GM23338 (cell line): Measurements from ENCODE around the gene NTN4. TPM values are rescaled to one million over a fixed set of nuclear protein-coding genes. Genes with fewer than 3 reads are reported as not detected.

ENCODE experiments used
- ATAC-seq: fragments of 200-7000 bp; cut with Tn5 transposase; 3 replicates; pipeline ENCODE4 v1.9.1; 2020
- DNase-seq: peaks from one replicate; pipeline ENCODE4 v3.0.0-alpha.2; 2015; ENCODE audit warnings: low spot score
- H2AFZ ChIP-seq: fragments of 200-600 bp; sonication (generic); 2 replicates; pipeline ENCODE4 v1.8.0; 2016; ENCODE audit warnings: antibody characterized with exemption, mild to moderate bottlenecking, moderate library complexity
- H3F3A ChIP-seq: fragments of 200-600 bp; sonication (generic); replicated peaks from 2 replicates; pipeline ENCODE4 v1.8.0; 2017; ENCODE audit warnings: antibody characterized with exemption, mixed run types, low read depth
- H3K27ac ChIP-seq: fragments of 200-600 bp; sonication (generic); 2 replicates; pipeline ENCODE4 v1.6.1; 2016; ENCODE audit warnings: low read depth
- H3K27me3 ChIP-seq: fragments of 200-600 bp; sonication (generic); 2 replicates; pipeline ENCODE4 v1.8.0; 2016; ENCODE audit warnings: mild to moderate bottlenecking, mixed run types, moderate library complexity; ENCODE audit not compliant: insufficient read depth
- H3K36me3 ChIP-seq: fragments of 200-600 bp; sonication (generic); 2 replicates; pipeline ENCODE4 v1.8.0; 2016; ENCODE audit warnings: mild to moderate bottlenecking; ENCODE audit not compliant: insufficient read depth
- H3K4me1 ChIP-seq: fragments of 200-600 bp; sonication (generic); 2 replicates; pipeline ENCODE4 v1.8.0; 2016; ENCODE audit warnings: mild to moderate bottlenecking, moderate library complexity; ENCODE audit not compliant: insufficient read depth
- H3K4me2 ChIP-seq: fragments of 200-600 bp; sonication (generic); 2 replicates; pipeline ENCODE4 v1.7.1; 2017; ENCODE audit warnings: mixed run types
- H3K4me3 ChIP-seq: fragments of 200-600 bp; sonication (generic); 2 replicates; pipeline ENCODE4 v1.6.1; 2016; ENCODE audit warnings: mixed run types
- H3K79me2 ChIP-seq: fragments of 200-600 bp; sonication (generic); replicated peaks from 2 replicates; pipeline ENCODE4 v1.8.0; 2017; ENCODE audit warnings: mild to moderate bottlenecking; ENCODE audit not compliant: insufficient read depth
- H3K9me2 ChIP-seq: fragments of 200-600 bp; sonication (generic); 2 replicates; pipeline ENCODE4 v1.8.0; 2017; ENCODE audit not compliant: insufficient read depth
- H4K20me1 ChIP-seq: fragments of 200-600 bp; sonication (generic); replicated peaks from 2 replicates; pipeline ENCODE4 v1.8.0; 2017; ENCODE audit warnings: mild to moderate bottlenecking; ENCODE audit not compliant: insufficient read depth
- H3K27ac Mint-ChIP-seq: 2 replicates; pipeline ENCODE4 v1.8.0; 2020; ENCODE audit warnings: inconsistent platforms, mild to moderate bottlenecking, moderate library complexity, mixed read lengths
- H3K27me3 Mint-ChIP-seq: 3 replicates; pipeline ENCODE4 v1.8.0; 2022; ENCODE audit warnings: low read depth, mild to moderate bottlenecking, moderate library complexity, mixed read lengths, inconsistent platforms; ENCODE audit not compliant: insufficient read depth, poor library complexity
- H3K36me3 Mint-ChIP-seq: 3 replicates; pipeline ENCODE4 v1.8.0; 2021; ENCODE audit warnings: low read depth, mild to moderate bottlenecking, inconsistent platforms, moderate library complexity, mixed read lengths
- H3K4me1 Mint-ChIP-seq: 3 replicates; pipeline ENCODE4 v1.8.0; 2020; ENCODE audit warnings: mild to moderate bottlenecking, inconsistent platforms, mixed read lengths
- H3K4me3 Mint-ChIP-seq: 3 replicates; pipeline ENCODE4 v1.8.0; 2021; ENCODE audit warnings: moderate library complexity, mild to moderate bottlenecking, inconsistent platforms, mixed read lengths
- H3K9me3 Mint-ChIP-seq: 3 replicates; pipeline ENCODE4 v1.8.0; 2020; ENCODE audit warnings: moderate library complexity, mild to moderate bottlenecking, inconsistent platforms, mixed read lengths
- CREB1 ChIP-seq: fragments of 250-450 bp; sonication (Bioruptor Pico); IDR thresholded peaks from 2 replicates; pipeline ENCODE4 v1.5.0; 2020; ENCODE audit warnings: low read depth, mild to moderate bottlenecking, moderate library complexity
- CTCF ChIP-seq, 2 experiments: fragments of 200-600 bp in 1 of 2; sonication (generic) in 1 of 2; conservative IDR thresholded peaks; 2 replicates each; pipeline versions ENCODE4 v1.5.1 to v1.6.1; 2016 to 2017; ENCODE audit warnings: antibody characterized with exemption in 2 of 2, low read depth in 2 of 2, mild to moderate bottlenecking in 2 of 2, moderate library complexity in 1 of 2
- EZH2 ChIP-seq: fragments of 200-600 bp; sonication (generic); IDR thresholded peaks from one replicate; pipeline ENCODE4 v1.8.0; 2017; ENCODE audit warnings: antibody characterized with exemption, mild to moderate bottlenecking, low read depth; ENCODE audit not compliant: unreplicated experiment
- EZH2phosphoT487 ChIP-seq: fragments of 200-600 bp; sonication (generic); IDR thresholded peaks from one replicate; pipeline ENCODE4 v1.8.1; 2018; ENCODE audit warnings: antibody characterized with exemption; ENCODE audit not compliant: unreplicated experiment
- JUNB ChIP-seq: IDR thresholded peaks from one replicate; pipeline ENCODE4 v1.6.1; 2016; ENCODE audit warnings: antibody characterized with exemption; ENCODE audit not compliant: unreplicated experiment
- NANOG ChIP-seq: IDR thresholded peaks from 2 replicates; pipeline ENCODE4 v1.6.1; 2016; ENCODE audit warnings: antibody characterized with exemption, borderline replicate concordance
- REST ChIP-seq: IDR thresholded peaks from one replicate; pipeline ENCODE4 v1.6.1; 2018; ENCODE audit warnings: antibody characterized with exemption; ENCODE audit not compliant: unreplicated experiment
- ZNF114 ChIP-seq: fragments of 250-450 bp; sonication (Bioruptor Pico); IDR thresholded peaks from 2 replicates; pipeline ENCODE4 v1.5.0; 2020; ENCODE audit warnings: mild to moderate bottlenecking, moderate library complexity
- ZNF331 ChIP-seq: fragments of 250-450 bp; sonication (Bioruptor Pico); IDR thresholded peaks from 2 replicates; pipeline ENCODE4 v1.5.0; 2020; ENCODE audit warnings: low read depth, mild to moderate bottlenecking, moderate library complexity
- ZNF462 ChIP-seq: fragments of 250-450 bp; sonication (Bioruptor Pico); IDR thresholded peaks from 2 replicates; pipeline ENCODE4 v1.5.0; 2020; ENCODE audit warnings: mild to moderate bottlenecking, moderate library complexity
- polyA plus RNA-seq: library from polyadenylated mRNA; unstranded; fragments of >200 nt; fragmentation: Nextera tagmentation; extraction: Ambion mirVana; gene quantifications from 2 replicates; pipeline ENCODE4 v1.2.1, GENCODE V29; 2016
- total RNA-seq: library from RNA; depleted of rRNA; stranded (reverse); fragments of >200 nt; shearing (Covaris generic); gene quantifications from 2 replicates; pipeline ENCODE4 v1.2.3, GENCODE V29; 2014

Gene NTN4
- total and polyA plus RNA-seq, 2 experiments from 2014 or later = 1.5 to 3.8 TPM

- Histone ChIP-seq H3K36me3 (no peaks in the 10 kb centered on the region), H3K27ac (no peak overlapping the region), H3F3A (no peaks in the 10 kb centered on the region), H3K4me1 (peaks cover 7% of the 10 kb centered on the region; the same call in 1 of the 2 replicates), H4K20me1 (no peaks in the 10 kb centered on the region), H3K4me3 (no peak overlapping the region), H3K79me2 (no peaks in the 10 kb centered on the region), H3K4me2 (no peak overlapping the region), H2AFZ (no peak overlapping the region), H3K27me3 (no peaks in the 10 kb centered on the region), H3K9me2 (no peaks in the 10 kb centered on the region)
- TF ChIP-seq ZNF331 (CRISPR knock-in tag) = no peak
- no peak for TF ChIP-seq EZH2
- no peak for TF ChIP-seq JUNB
- TF ChIP-seq NANOG = no peak
- no peaks in the 10 kb centered on the region for H3K9me3 Mint-ChIP-seq
- H3K4me1 Mint-ChIP-seq = peaks cover 11% of the 10 kb centered on the region
- peaks cover 1% of the 10 kb centered on the region for H3K27me3 Mint-ChIP-seq
- H3K27ac Mint-ChIP-seq = no peak overlapping the region
- no peak overlapping the region for H3K4me3 Mint-ChIP-seq
- ATAC-seq (no peak), DNase-seq (no peak)
- no peaks in the 10 kb centered on the region for H3K36me3 Mint-ChIP-seq
Measured at GRCh38 chr12:95836630-95837239, 46.2 kb upstream of the NTN4 start.

GRCh38 chr12:95836185-95836609 lies 45.6 kb upstream of the NTN4 start:
- Histone ChIP-seq H3K79me2 (no peaks in the 10 kb centered on the region), H4K20me1 (no peaks in the 10 kb centered on the region), H3K4me1 (peaks cover 7% of the 10 kb centered on the region; the same call in 1 of the 2 replicates), H3K9me2 (no peaks in the 10 kb centered on the region), H3F3A (no peaks in the 10 kb centered on the region), H3K4me2 (no peak overlapping the region), H3K4me3 (no peak overlapping the region), H3K27me3 (no peaks in the 10 kb centered on the region), H3K27ac (no peak overlapping the region), H2AFZ (no peak overlapping the region), H3K36me3 (no peaks in the 10 kb centered on the region)
- DNase-seq (no peak), ATAC-seq (no peak)
- Mint-ChIP-seq H3K4me1 (peaks cover 11% of the 10 kb centered on the region), H3K4me3 (no peak overlapping the region), H3K9me3 (no peaks in the 10 kb centered on the region), H3K27ac (no peak overlapping the region), H3K36me3 (no peaks in the 10 kb centered on the region), H3K27me3 (peaks cover 1% of the 10 kb centered on the region)
- TF ChIP-seq REST (no peak), CREB1 (no peak), NANOG (no peak), EZH2phosphoT487 (no peak), CTCF (conservative IDR thresholded peaks at IDR 0.05; ENCODE audit: low read depth in 2 of 2) (no peak), ZNF114 (CRISPR knock-in tag) (no peak), ZNF462 (CRISPR knock-in tag) (no peak), ZNF331 (CRISPR knock-in tag) (no peak), EZH2 (no peak)
